Measurements from ENCODE around the gene PEMT. TPM values are rescaled to one million over a fixed set of nuclear protein-coding genes. Genes with fewer than 3 reads are reported as not detected.

PEMT gene
- total and polyA plus RNA-seq, 2 experiments from 2014 or later, result 54.8 to 55.2 TPM

DNA sequence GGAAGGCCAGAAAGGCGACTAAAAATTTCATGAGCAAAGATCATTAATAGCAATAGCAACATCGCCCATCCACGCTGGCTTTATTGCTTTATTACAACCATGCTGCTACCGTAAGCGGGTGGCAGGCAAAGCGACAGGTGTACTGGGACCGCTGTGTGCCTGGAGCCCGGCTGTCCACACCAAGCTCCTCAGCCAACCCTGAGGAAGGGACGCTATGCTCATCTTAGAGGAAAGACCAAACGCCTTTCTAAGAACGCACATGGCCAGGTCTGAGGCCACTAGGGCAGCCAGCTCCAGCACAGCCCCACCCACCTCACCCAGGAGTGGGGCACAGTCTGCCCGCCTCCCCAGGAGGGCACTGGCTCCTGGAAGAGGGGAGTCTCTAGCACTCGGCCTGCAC is 28.0 kb downstream of the PEMT start:
- no peak for TF ChIP-seq JUNB (IDR thresholded peaks at IDR 0.05; ENCODE audit: unreplicated experiment)
- TF ChIP-seq REST (IDR thresholded peaks at IDR 0.05; ENCODE audit: unreplicated experiment), result no peak
- no peak for TF ChIP-seq NANOG (IDR thresholded peaks at IDR 0.05; ENCODE audit: borderline replicate concordance)
- TF ChIP-seq ZNF462 (CRISPR knock-in tag; IDR thresholded peaks at IDR 0.05), result no peak
- TF ChIP-seq ZNF331 (CRISPR knock-in tag; IDR thresholded peaks at IDR 0.05; ENCODE audit: low read depth), result no peak
- TF ChIP-seq, protein P1, sequence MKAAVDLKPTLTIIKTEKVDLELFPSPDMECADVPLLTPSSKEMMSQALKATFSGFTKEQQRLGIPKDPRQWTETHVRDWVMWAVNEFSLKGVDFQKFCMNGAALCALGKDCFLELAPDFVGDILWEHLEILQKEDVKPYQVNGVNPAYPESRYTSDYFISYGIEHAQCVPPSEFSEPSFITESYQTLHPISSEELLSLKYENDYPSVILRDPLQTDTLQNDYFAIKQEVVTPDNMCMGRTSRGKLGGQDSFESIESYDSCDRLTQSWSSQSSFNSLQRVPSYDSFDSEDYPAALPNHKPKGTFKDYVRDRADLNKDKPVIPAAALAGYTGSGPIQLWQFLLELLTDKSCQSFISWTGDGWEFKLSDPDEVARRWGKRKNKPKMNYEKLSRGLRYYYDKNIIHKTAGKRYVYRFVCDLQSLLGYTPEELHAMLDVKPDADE (IDR thresholded peaks at IDR 0.05), result no peak
- TF ChIP-seq, protein P2, sequence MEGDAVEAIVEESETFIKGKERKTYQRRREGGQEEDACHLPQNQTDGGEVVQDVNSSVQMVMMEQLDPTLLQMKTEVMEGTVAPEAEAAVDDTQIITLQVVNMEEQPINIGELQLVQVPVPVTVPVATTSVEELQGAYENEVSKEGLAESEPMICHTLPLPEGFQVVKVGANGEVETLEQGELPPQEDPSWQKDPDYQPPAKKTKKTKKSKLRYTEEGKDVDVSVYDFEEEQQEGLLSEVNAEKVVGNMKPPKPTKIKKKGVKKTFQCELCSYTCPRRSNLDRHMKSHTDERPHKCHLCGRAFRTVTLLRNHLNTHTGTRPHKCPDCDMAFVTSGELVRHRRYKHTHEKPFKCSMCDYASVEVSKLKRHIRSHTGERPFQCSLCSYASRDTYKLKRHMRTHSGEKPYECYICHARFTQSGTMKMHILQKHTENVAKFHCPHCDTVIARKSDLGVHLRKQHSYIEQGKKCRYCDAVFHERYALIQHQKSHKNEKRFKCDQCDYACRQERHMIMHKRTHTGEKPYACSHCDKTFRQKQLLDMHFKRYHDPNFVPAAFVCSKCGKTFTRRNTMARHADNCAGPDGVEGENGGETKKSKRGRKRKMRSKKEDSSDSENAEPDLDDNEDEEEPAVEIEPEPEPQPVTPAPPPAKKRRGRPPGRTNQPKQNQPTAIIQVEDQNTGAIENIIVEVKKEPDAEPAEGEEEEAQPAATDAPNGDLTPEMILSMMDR (conservative IDR thresholded peaks at IDR 0.05; ENCODE audit: low read depth in 2 of 2), result no peak
- no peak for TF ChIP-seq STAT1 (IDR thresholded peaks at IDR 0.05; ENCODE audit: unreplicated experiment)
- no peak for TF ChIP-seq EZH2 (IDR thresholded peaks at IDR 0.05; ENCODE audit: low read depth, unreplicated experiment)
- TF ChIP-seq CREB1 (CRISPR knock-in tag; IDR thresholded peaks at IDR 0.05; ENCODE audit: low read depth), result no peak
- TF ChIP-seq POLR2AphosphoS5 (IDR thresholded peaks at IDR 0.05; ENCODE audit: low read depth), result no peak
- H3K4me1 Mint-ChIP-seq, result peaks cover 17% of the 10 kb centered on the region
- peaks cover 2% of the 10 kb centered on the region for H3K27me3 Mint-ChIP-seq (ENCODE audit: insufficient read depth, low read depth, poor library complexity)
- no peak overlapping the region for H2AFZ ChIP-seq
- H3K27ac Mint-ChIP-seq, result no peak overlapping the region
- ATAC-seq, result no peak
- H3K27ac ChIP-seq (ENCODE audit: low read depth), result no peak overlapping the region
- H3K4me3 ChIP-seq, result no peak overlapping the region
- no peaks in the 10 kb centered on the region; the same call in 1 of the 2 replicates for H3K4me1 ChIP-seq (ENCODE audit: insufficient read depth)
- no peaks in the 10 kb centered on the region for H3F3A ChIP-seq (replicated peaks; ENCODE audit: low read depth)
- H4K20me1 ChIP-seq (replicated peaks; ENCODE audit: insufficient read depth), result no peaks in the 10 kb centered on the region; the same call in 1 of the 2 replicates
- no peaks in the 10 kb centered on the region for H3K36me3 Mint-ChIP-seq (ENCODE audit: low read depth)
- H3K9me3 Mint-ChIP-seq, result no peaks in the 10 kb centered on the region
- no peak overlapping the region for H3K4me2 ChIP-seq
- no peaks in the 10 kb centered on the region for H3K79me2 ChIP-seq (replicated peaks; ENCODE audit: insufficient read depth)
- H3K9me2 ChIP-seq (ENCODE audit: insufficient read depth), result no peaks in the 10 kb centered on the region
- H3K36me3 ChIP-seq (ENCODE audit: insufficient read depth), result no peaks in the 10 kb centered on the region
- no peak overlapping the region for H3K4me3 Mint-ChIP-seq
- no peaks in the 10 kb centered on the region for H3K27me3 ChIP-seq (ENCODE audit: insufficient read depth)
- no peak for DNase-seq (ENCODE audit: low spot score)
